Measurements from ENCODE around the gene TRIP12.

GRCh38 chr2:229947544-229947943 lies 25.7 kb upstream of the TRIP12 start:
- TF ChIP-seq POLR2A (IDR thresholded peaks at IDR 0.05; ENCODE audit: low read depth, low read length) (no peak), CTCF (IDR thresholded peaks at IDR 0.05; ENCODE audit: extremely low read depth in 1 of 2, insufficient read depth in 1 of 2, low read depth in 1 of 2, low read length in 2 of 2) (no peak), EZH2 (IDR thresholded peaks at IDR 0.05; ENCODE audit: borderline replicate concordance, low read depth, low read length, severe bottlenecking) (no peak), POLR2AphosphoS5 (IDR thresholded peaks at IDR 0.05; ENCODE audit: insufficient read depth, low read depth, low read length) (no peak)
